ENCODE data around the gene PDZD7.

PDZD7 gene

DNA sequence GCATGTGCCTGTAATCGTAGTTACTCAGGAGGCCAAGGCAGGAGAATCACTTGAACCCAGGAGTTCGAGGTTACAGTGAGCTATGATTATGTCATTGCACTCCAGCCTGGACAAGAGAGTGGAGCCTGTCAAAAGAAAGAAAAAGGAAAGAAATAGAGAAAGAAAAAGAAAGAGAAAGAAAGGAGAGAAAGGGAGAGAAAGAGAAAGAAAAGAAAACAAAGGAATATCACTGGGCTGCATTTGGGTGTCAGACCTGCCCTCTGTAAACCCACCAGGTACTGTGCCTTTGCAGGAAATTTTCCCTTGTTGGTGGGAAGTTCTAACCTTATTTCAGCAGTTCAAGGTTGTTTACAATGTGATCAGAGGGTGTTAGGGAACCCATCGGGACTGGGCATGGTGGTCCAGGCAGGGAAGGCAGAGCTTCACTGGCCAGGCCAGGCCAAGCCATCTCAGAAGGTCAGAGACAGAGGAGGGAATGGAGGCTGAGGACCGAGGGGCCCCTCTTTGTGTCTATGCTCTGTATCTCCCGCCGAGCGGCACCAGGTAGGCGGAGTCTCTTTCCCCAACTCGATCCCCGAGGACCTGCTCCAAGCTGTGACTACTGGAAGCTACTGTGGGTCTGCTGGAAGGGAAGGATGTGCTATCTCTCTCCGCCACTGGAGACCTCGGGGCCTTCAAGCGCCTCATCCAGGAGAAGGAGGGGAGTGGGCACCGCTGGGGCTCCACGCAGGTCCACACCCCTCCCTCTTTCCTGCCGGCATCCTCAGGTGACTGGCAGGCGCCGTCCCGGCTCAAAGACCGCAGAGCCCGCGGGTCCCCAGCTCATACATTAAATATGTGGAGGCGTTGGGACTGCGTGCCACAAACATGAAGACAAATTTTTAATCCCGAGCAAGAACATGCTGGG lies 15.7 kb upstream of the PDZD7 start:
- peaks cover 27% of the 10 kb centered on the region for H3K27me3 ChIP-seq (replicated peaks; ENCODE audit: control insufficient read depth, insufficient read depth, low read length)
- no peak overlapping the region for H3K9ac ChIP-seq (ENCODE audit: low read length)
- peaks cover 24% of the 10 kb centered on the region for H3K4me1 ChIP-seq (ENCODE audit: control insufficient read depth, insufficient read depth, low read length)
- no peak overlapping the region for H3K4me3 ChIP-seq (ENCODE audit: low read length)
- no peaks in the 10 kb centered on the region for H3K9me3 ChIP-seq (ENCODE audit: control insufficient read depth, low read length)
- no peak for DNase-seq (ENCODE audit: low read depth)
- H3K36me3 ChIP-seq (ENCODE audit: control insufficient read depth, insufficient read depth, low read length, severe bottlenecking), result no peaks in the 10 kb centered on the region

- peaks cover 19% of the 10 kb centered on the region for H3K4me1 ChIP-seq (ENCODE audit: control insufficient read depth, insufficient read depth, low read length)
- H3K9ac ChIP-seq (ENCODE audit: low read length), result no peak overlapping the region
- H3K4me3 ChIP-seq (ENCODE audit: low read length), result no peak overlapping the region
- H3K9me3 ChIP-seq (ENCODE audit: control insufficient read depth, low read length), result no peaks in the 10 kb centered on the region
- peaks cover 23% of the 10 kb centered on the region for H3K27me3 ChIP-seq (replicated peaks; ENCODE audit: control insufficient read depth, insufficient read depth, low read length)
- peaks cover 9% of the 10 kb centered on the region for H3K36me3 ChIP-seq (ENCODE audit: control insufficient read depth, insufficient read depth, low read length, severe bottlenecking)
- DNase-seq (ENCODE audit: low read depth), result no peak
Measured at GRCh38 chr10:101044117-101044516, 13.2 kb upstream of the PDZD7 start.

DNA sequence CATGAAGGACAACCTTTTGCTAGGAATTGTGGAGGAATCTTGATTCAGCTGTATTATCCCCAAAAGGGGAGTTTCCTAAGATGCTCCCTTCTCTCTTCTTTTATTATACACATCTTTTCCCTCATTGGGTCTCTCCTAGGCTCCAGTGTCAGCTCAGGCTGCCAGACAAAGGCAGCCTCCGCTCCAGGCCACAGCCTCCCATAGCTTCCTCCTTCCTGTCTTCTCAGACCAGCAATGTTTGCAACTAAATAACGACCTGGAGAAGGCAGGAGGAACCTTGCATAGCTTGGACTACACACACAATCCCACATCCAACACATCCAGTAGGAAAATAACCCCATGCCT lies 12.4 kb upstream of the PDZD7 start:
- H3K9me3 ChIP-seq (ENCODE audit: control insufficient read depth, low read length), result no peaks in the 10 kb centered on the region
- H3K36me3 ChIP-seq (ENCODE audit: control insufficient read depth, insufficient read depth, low read length, severe bottlenecking), result peaks cover 17% of the 10 kb centered on the region
- H3K4me3 ChIP-seq (ENCODE audit: low read length), result peak overlapping the region; percentile 84
- DNase-seq (ENCODE audit: low read depth), result no peak
- peaks cover 19% of the 10 kb centered on the region for H3K4me1 ChIP-seq (ENCODE audit: control insufficient read depth, insufficient read depth, low read length)
- peaks cover 15% of the 10 kb centered on the region for H3K27me3 ChIP-seq (replicated peaks; ENCODE audit: control insufficient read depth, insufficient read depth, low read length)
- peak overlapping the region; percentile 90 for H3K9ac ChIP-seq (ENCODE audit: low read length)

DNA sequence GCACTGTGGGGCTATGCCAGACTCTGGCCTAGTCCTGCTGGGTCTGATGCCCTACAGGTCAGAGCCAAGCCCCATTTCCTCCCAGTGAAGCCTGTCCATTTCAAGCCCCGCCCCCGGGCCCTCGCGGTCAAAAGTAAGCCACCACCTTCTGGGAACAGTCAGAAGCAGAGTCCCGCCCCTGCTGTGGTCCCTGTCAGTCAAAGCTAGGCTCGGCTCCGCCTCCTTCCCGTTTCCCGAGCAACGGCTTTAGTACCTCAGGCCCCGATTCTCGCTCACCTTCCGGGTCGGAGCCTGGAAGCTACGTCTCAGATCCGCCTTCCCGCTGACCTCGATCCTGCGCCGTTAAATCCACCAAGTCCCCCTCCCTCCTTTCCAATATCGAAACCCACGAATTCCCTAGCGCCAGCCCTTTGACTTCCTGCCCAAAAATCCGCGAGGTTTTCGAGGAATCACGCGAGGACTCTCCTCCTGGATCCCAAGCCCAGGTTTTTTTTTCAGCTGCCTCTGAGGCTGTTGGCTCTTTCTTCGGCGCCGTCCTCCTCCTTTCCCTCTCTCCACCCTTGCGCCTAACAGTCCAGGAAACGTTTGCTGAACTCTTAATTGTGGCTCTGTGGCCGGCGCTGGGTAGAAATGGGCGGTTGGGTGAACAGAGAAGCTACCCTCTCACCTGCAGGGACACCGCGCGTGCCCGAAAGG lies 11.9 kb upstream of the PDZD7 start:
- DNase-seq (ENCODE audit: low read depth), result peak; percentile 97
- peak overlapping the region; percentile 84 for H3K4me3 ChIP-seq (ENCODE audit: low read length)
- peaks cover 22% of the 10 kb centered on the region for H3K36me3 ChIP-seq (ENCODE audit: control insufficient read depth, insufficient read depth, low read length, severe bottlenecking)
- H3K4me1 ChIP-seq (ENCODE audit: control insufficient read depth, insufficient read depth, low read length), result peaks cover 19% of the 10 kb centered on the region
- H3K9me3 ChIP-seq (ENCODE audit: control insufficient read depth, low read length), result no peaks in the 10 kb centered on the region
- H3K27me3 ChIP-seq (replicated peaks; ENCODE audit: control insufficient read depth, insufficient read depth, low read length), result peaks cover 10% of the 10 kb centered on the region
- peak overlapping the region; percentile 90 for H3K9ac ChIP-seq (ENCODE audit: low read length)

DNA sequence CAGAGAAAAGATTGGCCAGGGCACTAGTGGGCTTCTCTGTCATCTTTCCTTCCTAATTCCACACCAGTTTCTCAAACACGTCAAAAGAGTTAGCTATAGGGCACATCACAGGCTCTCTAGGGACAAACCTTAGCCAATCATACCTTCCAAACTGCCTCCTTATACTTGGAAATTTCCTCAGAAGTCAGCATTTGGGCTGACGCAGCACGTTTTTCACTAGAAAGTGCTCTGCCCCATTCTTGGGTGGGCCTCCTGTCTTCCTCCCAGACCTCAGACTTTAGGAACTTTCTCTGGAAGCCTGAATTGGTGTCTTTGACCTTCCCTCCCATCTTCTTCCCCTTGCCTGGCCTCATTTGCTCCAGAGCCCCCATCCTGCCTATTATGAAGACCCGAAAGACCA lies 11.2 kb upstream of the PDZD7 start:
- DNase-seq (ENCODE audit: low read depth), result no peak
- H3K9ac ChIP-seq (ENCODE audit: low read length), result peak overlapping the region; percentile 90
- peaks cover 29% of the 10 kb centered on the region for H3K36me3 ChIP-seq (ENCODE audit: control insufficient read depth, insufficient read depth, low read length, severe bottlenecking)
- H3K27me3 ChIP-seq (replicated peaks; ENCODE audit: control insufficient read depth, insufficient read depth, low read length), result peaks cover 3% of the 10 kb centered on the region
- peaks cover 19% of the 10 kb centered on the region for H3K4me1 ChIP-seq (ENCODE audit: control insufficient read depth, insufficient read depth, low read length)
- no peaks in the 10 kb centered on the region for H3K9me3 ChIP-seq (ENCODE audit: control insufficient read depth, low read length)
- H3K4me3 ChIP-seq (ENCODE audit: low read length), result peak overlapping the region; percentile 84

DNA sequence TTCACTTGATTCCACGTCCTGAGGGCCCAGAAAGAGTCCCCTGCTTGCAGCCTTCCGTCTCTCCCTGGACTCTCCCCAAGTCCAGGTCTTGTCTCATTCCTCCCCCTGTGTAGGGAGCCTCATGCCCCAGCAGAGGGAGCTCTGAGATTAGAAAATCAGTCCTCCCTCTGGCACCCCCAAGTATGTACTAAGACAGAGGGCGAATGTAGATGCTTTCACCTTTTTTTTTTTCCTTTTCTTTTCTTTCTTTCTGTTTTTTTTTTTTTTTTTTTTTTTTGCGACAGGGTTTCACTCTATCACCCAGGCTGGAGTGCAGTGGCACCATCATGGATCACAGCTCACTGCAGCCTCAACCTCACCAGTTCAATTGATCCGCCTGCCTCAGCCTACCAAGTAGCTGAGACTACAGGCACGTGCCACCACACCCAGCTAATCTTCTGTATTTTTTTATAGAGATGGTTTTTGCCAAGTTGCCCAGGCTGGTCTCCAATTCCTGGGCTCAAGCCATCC lies 10.4 kb upstream of the PDZD7 start:
- no peak overlapping the region for H3K9ac ChIP-seq (ENCODE audit: low read length)
- H3K4me1 ChIP-seq (ENCODE audit: control insufficient read depth, insufficient read depth, low read length), result peaks cover 19% of the 10 kb centered on the region
- no peaks in the 10 kb centered on the region for H3K27me3 ChIP-seq (replicated peaks; ENCODE audit: control insufficient read depth, insufficient read depth, low read length)
- H3K36me3 ChIP-seq (ENCODE audit: control insufficient read depth, insufficient read depth, low read length, severe bottlenecking), result peaks cover 37% of the 10 kb centered on the region
- H3K4me3 ChIP-seq (ENCODE audit: low read length), result no peak overlapping the region
- peak; percentile 95 for DNase-seq (ENCODE audit: low read depth)
- H3K9me3 ChIP-seq (ENCODE audit: control insufficient read depth, low read length), result no peaks in the 10 kb centered on the region

GRCh38 chr10:101040851-101041250 lies 9.9 kb upstream of the PDZD7 start:
- no peak for DNase-seq (ENCODE audit: low read depth)
- no peak overlapping the region for H3K4me3 ChIP-seq (ENCODE audit: low read length)
- H3K9me3 ChIP-seq (ENCODE audit: control insufficient read depth, low read length), result no peaks in the 10 kb centered on the region
- peaks cover 42% of the 10 kb centered on the region for H3K36me3 ChIP-seq (ENCODE audit: control insufficient read depth, insufficient read depth, low read length, severe bottlenecking)
- no peaks in the 10 kb centered on the region for H3K27me3 ChIP-seq (replicated peaks; ENCODE audit: control insufficient read depth, insufficient read depth, low read length)
- H3K9ac ChIP-seq (ENCODE audit: low read length), result no peak overlapping the region
- peaks cover 19% of the 10 kb centered on the region for H3K4me1 ChIP-seq (ENCODE audit: control insufficient read depth, insufficient read depth, low read length)

DNA sequence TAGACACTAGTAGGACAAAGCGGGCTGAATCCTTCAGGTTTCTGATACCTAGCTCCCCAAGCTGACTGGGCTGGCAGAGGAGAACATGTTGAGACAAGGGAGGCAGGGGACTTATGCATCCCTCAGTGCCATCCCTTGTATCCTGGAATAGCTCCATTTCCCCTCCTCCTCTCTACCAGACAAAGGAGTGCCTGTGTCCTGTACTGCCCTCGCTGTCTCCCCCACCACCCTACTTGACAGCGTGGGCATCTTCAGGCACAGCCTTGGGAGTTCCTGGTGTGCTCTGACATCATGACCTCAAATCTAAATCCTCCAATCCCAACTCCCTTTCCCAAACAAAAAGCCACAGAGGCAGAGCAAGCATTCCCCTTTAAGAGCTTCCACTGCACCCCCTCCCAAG lies 9.1 kb upstream of the PDZD7 start:
- Histone ChIP-seq H3K9me3 (ENCODE audit: control insufficient read depth, low read length) (no peaks in the 10 kb centered on the region), H3K4me3 (ENCODE audit: low read length) (no peak overlapping the region), H3K27me3 (replicated peaks; ENCODE audit: control insufficient read depth, insufficient read depth, low read length) (no peaks in the 10 kb centered on the region), H3K4me1 (ENCODE audit: control insufficient read depth, insufficient read depth, low read length) (peaks cover 19% of the 10 kb centered on the region), H3K36me3 (ENCODE audit: control insufficient read depth, insufficient read depth, low read length, severe bottlenecking) (peaks cover 50% of the 10 kb centered on the region), H3K9ac (ENCODE audit: low read length) (no peak overlapping the region)
- DNase-seq (ENCODE audit: low read depth), result no peak

- Histone ChIP-seq H3K9ac (ENCODE audit: low read length) (no peak overlapping the region), H3K9me3 (ENCODE audit: control insufficient read depth, low read length) (no peaks in the 10 kb centered on the region), H3K4me3 (ENCODE audit: low read length) (no peak overlapping the region), H3K36me3 (ENCODE audit: control insufficient read depth, insufficient read depth, low read length, severe bottlenecking) (peaks cover 53% of the 10 kb centered on the region), H3K27me3 (replicated peaks; ENCODE audit: control insufficient read depth, insufficient read depth, low read length) (no peaks in the 10 kb centered on the region), H3K4me1 (ENCODE audit: control insufficient read depth, insufficient read depth, low read length) (peaks cover 18% of the 10 kb centered on the region)
- DNase-seq (ENCODE audit: low read depth), result no peak
Measured at GRCh38 chr10:101038484-101038883, 7.6 kb upstream of the PDZD7 start.

- DNase-seq (ENCODE audit: low read depth), result no peak
- Histone ChIP-seq H3K27me3 (replicated peaks; ENCODE audit: control insufficient read depth, insufficient read depth, low read length) (no peaks in the 10 kb centered on the region), H3K9me3 (ENCODE audit: control insufficient read depth, low read length) (no peaks in the 10 kb centered on the region)
Measured at GRCh38 chr10:101036726-101037125, 5.8 kb upstream of the PDZD7 start.

GRCh38 chr10:101035916-101036702 lies 5.2 kb upstream of the PDZD7 start:
- Histone ChIP-seq H3K9me3 (ENCODE audit: control insufficient read depth, low read length) (no peaks in the 10 kb centered on the region), H3K36me3 (ENCODE audit: control insufficient read depth, insufficient read depth, low read length, severe bottlenecking) (peaks cover 53% of the 10 kb centered on the region), H3K4me3 (ENCODE audit: low read length) (no peak overlapping the region), H3K4me1 (ENCODE audit: control insufficient read depth, insufficient read depth, low read length) (peaks cover 16% of the 10 kb centered on the region), H3K9ac (ENCODE audit: low read length) (no peak overlapping the region), H3K27me3 (replicated peaks; ENCODE audit: control insufficient read depth, insufficient read depth, low read length) (no peaks in the 10 kb centered on the region)
- no peak for DNase-seq (ENCODE audit: low read depth)

More at GRCh38 chr10:101036726-101037125, 5.8 kb upstream of the PDZD7 start:
- peaks cover 14% of the 10 kb centered on the region for H3K4me1 ChIP-seq (ENCODE audit: control insufficient read depth, insufficient read depth, low read length)
- H3K4me3 ChIP-seq (ENCODE audit: low read length), result no peak overlapping the region
- peaks cover 53% of the 10 kb centered on the region for H3K36me3 ChIP-seq (ENCODE audit: control insufficient read depth, insufficient read depth, low read length, severe bottlenecking)
- H3K9ac ChIP-seq (ENCODE audit: low read length), result no peak overlapping the region

Data from adipocyte (in vitro differentiated cells).